DMS114 treated with DMSO at 0.1 percent for 48 hours (cell line): Measurements from ENCODE around the gene NAB1.
"Not testable (repeated sequence)": the region's sequence is repeated elsewhere in the genome, so short reads cannot be mapped to it uniquely, and the experiment has no call there.

ENCODE experiments used
- DNase-seq: peaks from one replicate; lab custom pipeline; 2025; ENCODE audit not compliant: unreplicated experiment; lab: John Stamatoyannopoulos, UW

Gene NAB1

GRCh38 chr2:190649035-190649797 lies at the start of gene NAB1:
Gene NAB1 (plus strand): TSS chr2:190649083. CDS start chr2:190659177, 10,094 bp downstream.
- no peak for DNase-seq

GRCh38 chr2:190599546-190600220 lies 49.2 kb upstream of the NAB1 start:
- no peak for DNase-seq

GRCh38 chr2:190600293-190601103 lies 48.4 kb upstream of the NAB1 start:
- DNase-seq: no peak

GRCh38 chr2:190603374-190603773 lies 45.5 kb upstream of the NAB1 start:
- no peak for DNase-seq

GRCh38 chr2:190607014-190607597 lies 41.8 kb upstream of the NAB1 start:
- no peak for DNase-seq

- no peak for DNase-seq
Measured at GRCh38 chr2:190607657-190608357, 41.1 kb upstream of the NAB1 start.

- not testable (repeated sequence) for DNase-seq
Measured at GRCh38 chr2:190608863-190609262, 40.0 kb upstream of the NAB1 start.

GRCh38 chr2:190609397-190609796 lies 39.5 kb upstream of the NAB1 start:
- DNase-seq: not testable (repeated sequence)

GRCh38 chr2:190610528-190610927 lies 38.4 kb upstream of the NAB1 start:
- DNase-seq: not testable (repeated sequence)

- no peak for DNase-seq
Measured at GRCh38 chr2:190615555-190616200, 33.2 kb upstream of the NAB1 start.

- DNase-seq: no peak
Measured at GRCh38 chr2:190618030-190618429, 30.9 kb upstream of the NAB1 start.

- DNase-seq: no peak
Measured at GRCh38 chr2:190625691-190626090, 23.2 kb upstream of the NAB1 start.

- DNase-seq: no peak
Measured at GRCh38 chr2:190626641-190627210, 22.2 kb upstream of the NAB1 start.

- no peak for DNase-seq
Measured at GRCh38 chr2:190627448-190628412, 21.2 kb upstream of the NAB1 start.

GRCh38 chr2:190628591-190629319 lies 20.1 kb upstream of the NAB1 start:
- no peak for DNase-seq

- DNase-seq: no peak
Measured at GRCh38 chr2:190634381-190634780, 14.5 kb upstream of the NAB1 start.

GRCh38 chr2:190635781-190636180 lies 13.1 kb upstream of the NAB1 start:
- no peak for DNase-seq

GRCh38 chr2:190636361-190636760 lies 12.5 kb upstream of the NAB1 start:
- DNase-seq: no peak
